HepG2 (cell line): Measurements from ENCODE around the gene VPS37D. TPM values are rescaled to one million over a fixed set of nuclear protein-coding genes. Genes with fewer than 3 reads are reported as not detected.
A peak's percentile ranks its signal among the peaks of the same experiment; 100 is the strongest.

ENCODE experiments used
- ARID3A ChIP-seq: IDR thresholded peaks from 2 replicates; pipeline ENCODE4 v1.6.1; 2012; ENCODE audit warnings: low read depth, low read length, improper control_type of control experiment
- BCLAF1 ChIP-seq: fragments of 450-650 bp; IDR thresholded peaks from 2 replicates; pipeline ENCODE4 v1.6.1; 2017; ENCODE audit warnings: mild to moderate bottlenecking
- ETV5 ChIP-seq: IDR thresholded peaks from 2 replicates; pipeline ENCODE4 v1.6.1; 2018; ENCODE audit warnings: missing biosample characterization, missing genetic modification reagents, inconsistent platforms, borderline replicate concordance
- KLF16 ChIP-seq, 2 experiments: sonication (generic) in 1 of 2; formaldehyde crosslinking in 1 of 2; IDR thresholded peaks; 2 replicates each; pipeline versions ENCODE4 v1.6.1 to v1.8.0; 2016 to 2023; ENCODE audit warnings: missing genetic modification reagents in 2 of 2, missing compliant biosample characterization in 1 of 2
- NR2F1 ChIP-seq, 2 experiments: fragments of 450-650 bp in 1 of 2; formaldehyde crosslinking in 1 of 2; IDR thresholded peaks; 2 replicates each; pipeline versions ENCODE4 v1.5.0 to v1.6.1; 2016 to 2020; ENCODE audit warnings: mild to moderate bottlenecking in 1 of 2, missing compliant biosample characterization in 1 of 2, missing genetic modification reagents in 1 of 2, moderate library complexity in 1 of 2
- SAP130 ChIP-seq: IDR thresholded peaks from 2 replicates; pipeline ENCODE4 v1.6.1; 2016; ENCODE audit warnings: low read depth
- ZBTB21 ChIP-seq: sonication (generic); formaldehyde crosslinking; IDR thresholded peaks from 2 replicates; pipeline ENCODE4 v1.4.0; 2020; ENCODE audit warnings: missing genetic modification reagents
- ZBTB46 ChIP-seq: sonication (generic); formaldehyde crosslinking; IDR thresholded peaks from 2 replicates; pipeline ENCODE4 v1.4.0; 2020; ENCODE audit warnings: mild to moderate bottlenecking, missing genetic modification reagents, borderline replicate concordance
- ZHX2 ChIP-seq, 2 experiments: sonication (generic) in 1 of 2; formaldehyde crosslinking in 1 of 2; IDR thresholded peaks; 2 replicates each; pipeline versions ENCODE4 v1.6.1 to v1.9.0; 2014 to 2022; ENCODE audit warnings: antibody characterized with exemption in 1 of 2, borderline replicate concordance in 1 of 2, inconsistent platforms in 1 of 2, low read depth in 1 of 2, missing genetic modification reagents in 1 of 2
- ZNF350 ChIP-seq: sonication (generic); formaldehyde crosslinking; IDR thresholded peaks from 2 replicates; pipeline ENCODE4 v1.4.0; 2020; ENCODE audit warnings: mild to moderate bottlenecking, low read depth, missing genetic modification reagents, borderline replicate concordance
- ZNF589 ChIP-seq: sonication (generic); formaldehyde crosslinking; conservative IDR thresholded peaks from 2 replicates; pipeline ENCODE4 v1.8.0; 2022; ENCODE audit warnings: mild to moderate bottlenecking, moderate library complexity, missing genetic modification reagents
- ZNF770 ChIP-seq: sonication (generic); formaldehyde crosslinking; IDR thresholded peaks from 2 replicates; pipeline ENCODE4 v1.5.0; 2020; ENCODE audit warnings: mild to moderate bottlenecking, missing genetic modification reagents
- polyA plus RNA-seq, 8 experiments: library from polyadenylated mRNA; depleted of rRNA in 3 of 8; stranded (reverse) in 7 of 8; unstranded in 1 of 8; fragments of >200 nt; fragmentation: Illumina TruSeq in 4 of 8; extraction: Trizol in 4 of 8; gene quantifications; 2 replicates each; pipeline versions ENCODE4 v1.2.1 to v1.2.3, GENCODE V29; 2011 to 2016; ENCODE audit warnings: low read depth in 4 of 8, missing spikeins in 1 of 8, mixed read lengths in 1 of 8; ENCODE audit not compliant: insufficient read depth in 1 of 8
- total RNA-seq, 5 experiments: library from RNA; depleted of rRNA; stranded (reverse); fragments of >200 nt; fragmentation: Illumina TruSeq; extraction: Trizol; gene quantifications; 2 replicates each; pipeline ENCODE4 v1.2.3, GENCODE V29; 2016; ENCODE audit warnings: low read depth in 1 of 5

VPS37D gene
- total and polyA plus RNA-seq, 2 of the 13 experiments (the other 11 are each of a cell fraction or from before 2014, with no cell fraction given), result 3.8 to 6.3 TPM

- TF ChIP-seq BCLAF1, result no peak
- TF ChIP-seq ARID3A, result 0 out of 2 replicates have a peak, but pooled peaks have one; percentile 60
- TF ChIP-seq SAP130 (CRISPR knock-in tag), result peak; percentile 91
- TF ChIP-seq ZNF350 (CRISPR knock-in tag), result peak; percentile 73; the same call in 1 of the 2 replicates
- TF ChIP-seq KLF16 (CRISPR knock-in tag; IDR thresholded peaks at IDR 0.05), result peak in 1 of 2 experiments; percentile 70; a peak in 1 of 4 replicates
- TF ChIP-seq ETV5 (CRISPR knock-in tag), result peak; percentile 31; the same call in 1 of the 2 replicates
- TF ChIP-seq ZHX2 (IDR thresholded peaks at IDR 0.05; ENCODE audit: low read depth), result peak; percentile 59; the same call in 1 of the 2 replicates
- TF ChIP-seq ZHX2 (CRISPR knock-in tag; IDR thresholded peaks at IDR 0.05; ENCODE audit: borderline replicate concordance), result no peak
- peak; percentile 98 for TF ChIP-seq ZNF770 (CRISPR knock-in tag)
- peak; percentile 52 to 72; a peak in 3 of 4 replicates for TF ChIP-seq NR2F1 (CRISPR knock-in tag; IDR thresholded peaks at IDR 0.05)
- TF ChIP-seq ZNF589 (CRISPR knock-in tag), result no peak
- TF ChIP-seq ZBTB21 (CRISPR knock-in tag), result peak; percentile 45; the same call in 1 of the 2 replicates
- TF ChIP-seq ZBTB46 (CRISPR knock-in tag), result no peak
These were observed 48.2 kb downstream of the VPS37D start (continued) for GRCh38 chr7:73715648-73716317.
